Esophagus muscularis mucosa (tissue), 4 donors: Measurements from ENCODE around the gene APMAP. TPM values are rescaled to one million over a fixed set of nuclear protein-coding genes. Genes with fewer than 3 reads are reported as not detected.

ENCODE experiments used
- DNase-seq: peaks from one replicate; pipeline ENCODE4 v3.0.0-alpha.2; 2017; ENCODE audit errors: extremely low spot score
- H3K27ac ChIP-seq, 4 donors: fragments of 200-600 bp; sonication (generic); replicated peaks in 1 of 4; 1 replicate in 3 of 4; 2 replicates in 1 of 4; pipeline ENCODE4 v1.5.1; 2016 to 2019; ENCODE audit warnings: mild to moderate bottlenecking in 1 of 4
- H3K27me3 ChIP-seq, 4 donors: fragments of 200-600 bp; sonication (generic); one replicate each; pipeline versions ENCODE4 v1.5.1 to v1.6.0; 2016 to 2019
- H3K36me3 ChIP-seq, 4 donors: fragments of 200-600 bp; sonication (generic); one replicate each; pipeline ENCODE4 v1.5.1; 2016 to 2019
- H3K4me1 ChIP-seq, 4 donors: fragments of 200-600 bp; sonication (generic); one replicate each; pipeline ENCODE4 v1.5.1; 2016 to 2019
- H3K4me3 ChIP-seq, 4 donors: fragments of 200-600 bp; sonication (generic); 1 replicate in 2 of 4; 2 replicates in 2 of 4; pipeline ENCODE4 v1.5.1; 2016 to 2019; ENCODE audit warnings: mild to moderate bottlenecking in 4 of 4, moderate library complexity in 1 of 4
- H3K9me3 ChIP-seq, 4 donors: fragments of 200-600 bp; sonication (generic); 1 replicate in 3 of 4; 2 replicates in 1 of 4; pipeline ENCODE4 v1.5.1; 2016 to 2019
- CTCF ChIP-seq, 3 experiments: fragments of 200-600 bp in 2 of 3; fragments of 450-650 bp in 1 of 3; sonication (generic) in 2 of 3; IDR thresholded peaks; one replicate each; pipeline ENCODE4 v1.5.1; 2017 to 2019; ENCODE audit warnings: antibody characterized with exemption in 3 of 3, mild to moderate bottlenecking in 2 of 3, moderate library complexity in 1 of 3
- EP300 ChIP-seq: sonication (generic); formaldehyde crosslinking; IDR thresholded peaks from one replicate; pipeline ENCODE4 v1.6.1; 2017; ENCODE audit warnings: antibody characterized with exemption
- POLR2A ChIP-seq: fragments of 450-650 bp; IDR thresholded peaks from one replicate; pipeline ENCODE4 v1.6.1; 2017; ENCODE audit warnings: antibody characterized with exemption, moderate library complexity, mild to moderate bottlenecking, low read depth
- POLR2AphosphoS5 ChIP-seq, 2 donors: sonication (generic); formaldehyde crosslinking; IDR thresholded peaks; one replicate each; pipeline ENCODE4 v1.6.1; 2017; ENCODE audit warnings: antibody characterized with exemption in 2 of 2
- WGBS: methylation state at CpG from one replicate; pipeline ENCODE4 v1.1.5; 2018; 5-methylcytosine and 5-hydroxymethylcytosine counted together
- intact Hi-C: fragments of 100-400 bp; cut with DNase I; formaldehyde crosslinking; loops from one replicate; pipeline ENCODE4 v1.15.1; 2023
- total RNA-seq, 4 donors: library from RNA; depleted of rRNA; stranded (reverse); fragments of >200 nt; gene quantifications; one replicate each; pipeline versions ENCODE4 v1.1.0 to v1.2.1, GENCODE V29; 2016

APMAP gene
- total RNA-seq, 4 donors from 2014 or later: 21.6 to 35.6 (median 32.5) TPM

- intact Hi-C loops: no loop called here
- no peak overlapping the region for H3K27ac ChIP-seq
- H3K4me1 ChIP-seq: no peaks in the 10 kb centered on the region
- peaks cover 0 to 27% (median 0%) of the 10 kb centered on the region in 4 donors for H3K27me3 ChIP-seq
- no peaks in the 10 kb centered on the region for H3K9me3 ChIP-seq
- WGBS: 70% methylated on average over 8 of the region's 8 CpGs
- TF ChIP-seq POLR2A (no peak), POLR2AphosphoS5 (IDR thresholded peaks at IDR 0.05) (no peak), EP300 (no peak), CTCF (IDR thresholded peaks at IDR 0.05) (no peak)
- peaks cover 0 to 35% (median 30%) of the 10 kb centered on the region in 4 donors for H3K36me3 ChIP-seq
- no peak overlapping the region for H3K4me3 ChIP-seq
- no peak for DNase-seq
Observed at GRCh38 chr20:24954151-24954550, 38.4 kb downstream of the APMAP start.

DNA sequence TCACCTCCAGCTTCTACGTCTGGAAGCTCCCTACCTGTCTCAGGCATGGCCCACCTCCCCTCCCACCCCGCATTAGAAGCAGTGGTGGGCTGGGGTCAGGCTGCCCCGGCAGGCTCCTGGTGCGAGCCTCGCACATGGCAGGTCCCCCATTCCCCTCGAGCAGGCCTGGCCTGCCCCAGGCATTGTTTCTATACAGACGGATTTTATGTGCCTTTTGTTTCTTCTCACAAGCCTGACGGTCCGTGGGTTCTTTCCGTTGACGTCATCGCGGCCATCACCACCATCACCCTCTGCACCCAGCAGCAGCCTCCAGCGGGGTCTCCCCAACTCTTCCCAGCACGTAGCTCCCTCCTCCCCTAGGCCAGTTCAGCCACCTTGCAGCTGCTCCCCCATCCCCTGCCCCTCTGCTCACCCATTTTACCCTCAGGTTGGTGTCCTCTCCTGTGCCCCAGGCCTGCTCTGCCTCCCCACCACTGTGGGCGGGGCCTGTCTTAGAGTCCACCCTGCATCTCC, 38.9 kb downstream of the APMAP start:
- peaks cover 0 to 30% (median 26%) of the 10 kb centered on the region in 4 donors for H3K36me3 ChIP-seq
- H3K27me3 ChIP-seq: peaks cover 0 to 30% (median 0%) of the 10 kb centered on the region in 4 donors
- H3K9me3 ChIP-seq: no peaks in the 10 kb centered on the region
- TF ChIP-seq EP300 (no peak), POLR2A (no peak), POLR2AphosphoS5 (IDR thresholded peaks at IDR 0.05) (no peak), CTCF (IDR thresholded peaks at IDR 0.05) (no peak)
- no peak overlapping the region for H3K27ac ChIP-seq
- H3K4me3 ChIP-seq: no peak overlapping the region
- DNase-seq: no peak
- 86% methylated on average over 16 of the region's 16 CpGs for WGBS
- H3K4me1 ChIP-seq: no peaks in the 10 kb centered on the region
- intact Hi-C loops: no loop called here

DNA sequence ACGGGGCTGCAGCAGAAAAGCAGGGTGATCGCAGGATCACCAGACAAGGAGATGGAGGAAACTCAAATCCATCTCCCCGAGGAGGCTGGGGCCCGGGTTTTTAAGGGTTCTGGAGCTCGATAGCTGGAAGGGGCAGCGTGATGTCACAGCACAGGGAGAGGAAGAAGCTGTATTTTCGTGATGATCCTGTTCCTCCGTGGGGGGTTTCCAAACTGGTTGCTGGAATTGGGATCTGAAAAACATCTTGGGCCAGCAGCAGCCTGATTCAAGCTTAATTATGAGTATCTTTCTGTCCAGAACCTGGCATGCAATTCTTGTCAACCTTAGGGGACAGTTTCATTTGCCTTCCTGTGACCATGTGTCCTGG, 39.4 kb downstream of the APMAP start:
- TF ChIP-seq POLR2A: no peak
- TF ChIP-seq POLR2AphosphoS5 (IDR thresholded peaks at IDR 0.05): no peak
- TF ChIP-seq CTCF (IDR thresholded peaks at IDR 0.05): no peak
- TF ChIP-seq EP300: no peak
- DNase-seq: no peak
- Histone ChIP-seq H3K36me3 (peaks cover 0 to 26% (median 21%) of the 10 kb centered on the region in 4 donors), H3K27me3 (peaks cover 0 to 30% (median 0%) of the 10 kb centered on the region in 4 donors), H3K4me3 (no peak overlapping the region), H3K27ac (no peak overlapping the region), H3K9me3 (no peaks in the 10 kb centered on the region), H3K4me1 (no peaks in the 10 kb centered on the region)
- intact Hi-C loops: no loop called here
- WGBS: 76% methylated on average over 8 of the region's 8 CpGs

DNA sequence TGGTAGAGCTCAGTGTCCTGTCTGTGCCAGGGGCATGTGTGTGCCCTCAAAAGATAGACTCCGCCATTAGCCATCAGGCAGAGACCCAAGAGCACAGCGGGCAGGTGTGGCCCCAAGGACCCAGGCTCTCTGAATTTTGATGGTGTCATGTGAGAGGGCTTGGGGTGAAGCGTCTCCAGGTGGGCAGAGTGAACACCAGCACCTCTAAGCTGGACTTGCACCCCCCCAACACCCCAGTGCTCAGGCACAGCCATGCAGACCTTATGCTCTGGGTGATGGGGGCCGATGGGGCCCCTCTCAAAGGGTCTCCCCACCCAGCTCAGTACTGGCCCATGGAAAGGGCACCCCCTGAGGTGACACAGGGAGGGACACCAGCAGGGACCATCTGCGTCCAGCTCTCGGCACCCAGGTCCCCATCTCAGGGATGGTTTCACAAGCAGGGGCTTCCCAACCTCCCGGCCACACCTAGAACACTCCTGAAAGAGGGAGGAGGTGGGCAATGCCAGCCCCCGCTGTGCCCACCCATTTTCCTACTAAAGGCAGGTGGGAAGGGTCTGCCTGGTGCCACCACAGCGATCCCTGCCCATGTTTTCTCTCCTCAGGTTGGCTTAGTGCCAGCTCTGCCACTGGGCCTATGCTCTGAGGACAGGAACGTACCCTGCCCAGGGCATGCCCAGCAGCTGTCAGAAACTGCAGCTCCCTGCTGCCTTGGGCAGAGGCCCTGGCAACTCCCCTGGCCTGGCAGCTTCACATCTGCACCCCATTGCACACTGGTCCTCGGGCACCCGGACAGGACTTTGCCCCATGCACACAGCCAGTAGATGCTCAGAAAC, 40.0 kb downstream of the APMAP start:
- intact Hi-C loops: no loop called here
- H3K4me1 ChIP-seq: no peaks in the 10 kb centered on the region
- H3K36me3 ChIP-seq: peaks cover 0 to 20% (median 15%) of the 10 kb centered on the region in 4 donors
- 80% methylated on average over 7 of the region's 12 CpGs for WGBS
- TF ChIP-seq EP300: no peak
- TF ChIP-seq POLR2A: no peak
- TF ChIP-seq POLR2AphosphoS5 (IDR thresholded peaks at IDR 0.05): no peak
- TF ChIP-seq CTCF (IDR thresholded peaks at IDR 0.05): no peak
- no peak for DNase-seq
- H3K9me3 ChIP-seq: no peaks in the 10 kb centered on the region
- H3K4me3 ChIP-seq: no peak overlapping the region
- H3K27me3 ChIP-seq: peaks cover 0 to 30% (median 0%) of the 10 kb centered on the region in 4 donors
- no peak overlapping the region for H3K27ac ChIP-seq
